ENCODE results near the gene PNPLA1.

Gene PNPLA1

GRCh38 chr6:36301085-36301658, 31.3 kb downstream of the PNPLA1 start:
- TF ChIP-seq CTCF (IDR thresholded peaks at IDR 0.05; ENCODE audit: low read length, missing control alignments) = no peak
- no peak overlapping the region for H3K4me3 ChIP-seq (replicated peaks; ENCODE audit: low read depth, low read length)
- DNase-seq (ENCODE audit: low read depth) = no peak

GRCh38 chr6:36301781-36302180, 31.9 kb downstream of the PNPLA1 start:
- no peak overlapping the region for H3K4me3 ChIP-seq (replicated peaks; ENCODE audit: low read depth, low read length)
- no peak for DNase-seq (ENCODE audit: low read depth)
- no peak for TF ChIP-seq CTCF (IDR thresholded peaks at IDR 0.05; ENCODE audit: low read length, missing control alignments)

- TF ChIP-seq CTCF (IDR thresholded peaks at IDR 0.05; ENCODE audit: low read length, missing control alignments) = peak; percentile 97
- DNase-seq (ENCODE audit: low read depth) = peak; percentile 94
- no peak overlapping the region for H3K4me3 ChIP-seq (replicated peaks; ENCODE audit: low read depth, low read length)
Measured at GRCh38 chr6:36302227-36302976, 32.5 kb downstream of the PNPLA1 start.

GRCh38 chr6:36305885-36306284, 36.0 kb downstream of the PNPLA1 start:
- TF ChIP-seq CTCF (IDR thresholded peaks at IDR 0.05; ENCODE audit: low read length, missing control alignments) = no peak
- DNase-seq (ENCODE audit: low read depth) = no peak
- no peak overlapping the region for H3K4me3 ChIP-seq (replicated peaks; ENCODE audit: low read depth, low read length)

- no peak for DNase-seq (ENCODE audit: low read depth)
- H3K4me3 ChIP-seq (replicated peaks; ENCODE audit: low read depth, low read length) = no peak overlapping the region
- TF ChIP-seq CTCF (IDR thresholded peaks at IDR 0.05; ENCODE audit: low read length, missing control alignments) = no peak
Measured at GRCh38 chr6:36306375-36306774, 36.5 kb downstream of the PNPLA1 start.

- no peak overlapping the region for H3K4me3 ChIP-seq (replicated peaks; ENCODE audit: low read depth, low read length)
- no peak for DNase-seq (ENCODE audit: low read depth)
- no peak for TF ChIP-seq CTCF (IDR thresholded peaks at IDR 0.05; ENCODE audit: low read length, missing control alignments)
Measured at GRCh38 chr6:36308514-36308913, 38.7 kb downstream of the PNPLA1 start.

GRCh38 chr6:36309203-36309602, 39.3 kb downstream of the PNPLA1 start:
- DNase-seq (ENCODE audit: low read depth) = no peak
- TF ChIP-seq CTCF (IDR thresholded peaks at IDR 0.05; ENCODE audit: low read length, missing control alignments) = no peak
- no peak overlapping the region for H3K4me3 ChIP-seq (replicated peaks; ENCODE audit: low read depth, low read length)
